ENCODE measurements around the gene PPP1R3F. TPM values are rescaled to one million over a fixed set of nuclear protein-coding genes. Genes with fewer than 3 reads are reported as not detected.

The PPP1R3F gene, protein sequence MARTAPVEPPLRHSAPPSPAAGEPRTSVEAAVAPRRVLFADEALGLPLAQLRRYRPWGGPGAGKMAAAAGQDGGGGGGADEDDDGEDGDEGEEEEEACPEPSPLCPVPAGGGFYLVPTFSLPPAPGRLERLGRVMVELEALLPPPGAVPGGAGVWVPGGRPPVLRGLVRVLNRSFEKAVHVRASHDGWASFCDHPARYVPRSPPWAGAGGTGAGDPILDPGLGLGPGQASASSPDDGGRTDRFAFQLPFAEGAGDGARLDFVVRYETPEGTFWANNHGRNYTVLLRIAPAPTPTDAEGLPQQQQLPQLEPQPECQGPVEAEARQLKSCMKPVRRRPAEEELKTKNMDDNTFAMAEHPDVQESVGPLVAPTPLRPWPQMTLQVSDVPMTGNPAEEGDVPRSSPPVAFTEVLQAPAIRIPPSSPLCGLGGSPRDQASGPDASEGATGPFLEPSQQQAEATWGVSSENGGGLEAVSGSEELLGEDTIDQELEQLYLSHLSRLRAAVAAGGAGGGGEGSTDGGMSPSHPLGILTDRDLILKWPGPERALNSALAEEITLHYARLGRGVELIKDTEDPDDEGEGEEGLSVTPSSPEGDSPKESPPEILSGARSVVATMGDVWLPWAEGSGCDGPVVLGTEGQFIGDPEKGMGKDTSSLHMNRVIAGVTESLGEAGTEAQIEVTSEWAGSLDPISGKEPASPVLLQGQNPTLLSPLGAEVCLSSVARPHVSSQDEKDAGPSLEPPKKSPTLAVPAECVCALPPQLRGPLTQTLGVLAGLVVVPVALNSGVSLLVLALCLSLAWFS
- total RNA-seq (6.4 and 6.8 TPM in 2 replicates), polyA plus RNA-seq (7.3 and 10.2 TPM in 2 replicates)

DNA sequence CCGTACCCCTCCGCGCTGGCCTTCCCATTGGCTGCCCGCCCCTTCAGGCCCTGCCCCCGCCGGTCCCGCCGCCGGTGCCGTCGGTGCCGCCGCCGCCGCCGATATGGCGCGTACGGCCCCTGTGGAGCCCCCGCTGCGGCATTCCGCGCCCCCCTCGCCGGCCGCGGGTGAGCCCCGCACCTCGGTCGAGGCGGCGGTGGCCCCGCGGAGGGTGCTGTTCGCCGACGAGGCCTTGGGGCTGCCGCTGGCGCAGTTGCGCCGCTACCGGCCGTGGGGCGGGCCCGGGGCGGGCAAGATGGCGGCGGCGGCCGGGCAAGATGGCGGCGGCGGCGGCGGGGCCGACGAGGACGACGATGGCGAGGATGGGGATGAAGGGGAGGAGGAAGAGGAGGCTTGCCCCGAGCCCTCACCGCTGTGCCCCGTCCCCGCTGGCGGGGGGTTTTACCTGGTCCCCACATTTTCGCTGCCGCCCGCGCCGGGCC lies at the start of gene PPP1R3F:
Gene PPP1R3F, plus strand, starts transcription at position 27 of the 482 bp plus-strand sequence. Its CDS starts 77 bp downstream, at position 104.
- TF ChIP-seq EZH2 (IDR thresholded peaks at IDR 0.05; ENCODE audit: borderline replicate concordance) (no peak), EZH2phosphoT487 (IDR thresholded peaks at IDR 0.05; ENCODE audit: low read depth, severe bottlenecking, unreplicated experiment) (no peak), CTCF (IDR thresholded peaks at IDR 0.05; ENCODE audit: poor library complexity) (no peak)
- Histone ChIP-seq H3K27me3 (no peaks in the 10 kb centered on the region), H3K9me2 (replicated peaks; ENCODE audit: insufficient read depth) (no peaks in the 10 kb centered on the region), H3K9me3 (ENCODE audit: low read depth) (no peaks in the 10 kb centered on the region), H3K79me2 (peaks cover 33% of the 10 kb centered on the region), H4K20me1 (ENCODE audit: insufficient read depth, poor library complexity, severe bottlenecking) (no peaks in the 10 kb centered on the region), H3K4me2 (peak within 1 kb of the TSS; percentile 88), H3K36me3 (replicated peaks; ENCODE audit: insufficient read depth, low read depth) (no peaks in the 10 kb centered on the region), H2AFZ (peak within 1 kb of the TSS; percentile 56), H3K4me3 (peak within 1 kb of the TSS; percentile 13), H3K4me1 (ENCODE audit: insufficient read depth) (peaks cover 6% of the 10 kb centered on the region), H3K27ac (peak within 1 kb of the TSS; percentile 95)
- no peak for DNase-seq (ENCODE audit: low spot score)
- WGBS (ENCODE audit: low lambda C conversion rate, missing lambda C conversion rate), result 74% methylated on average over 14 of the region's 70 CpGs

DNA sequence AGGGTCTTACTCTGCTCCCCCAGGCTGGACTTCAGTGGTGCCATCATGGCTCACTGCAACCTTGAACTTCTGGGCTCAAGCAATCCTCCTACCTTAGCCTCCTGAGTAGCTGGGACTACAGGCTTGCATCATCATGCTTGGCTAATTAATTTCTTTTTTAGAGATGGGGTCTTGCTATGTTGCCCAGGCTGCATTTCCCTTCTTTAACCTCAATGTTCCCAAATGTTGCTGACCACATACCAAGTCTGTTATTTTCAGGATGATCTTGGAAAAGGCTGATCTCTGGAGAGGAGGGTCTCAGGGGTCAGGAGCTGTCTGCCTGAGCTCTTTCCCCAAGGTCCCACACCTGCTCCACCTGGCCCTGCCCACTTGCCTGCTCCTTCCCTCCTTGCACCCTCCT lies 49.5 kb upstream of the PPP1R3F start:
- no peak overlapping the region for H3K4me2 ChIP-seq
- TF ChIP-seq EZH2 (IDR thresholded peaks at IDR 0.05; ENCODE audit: borderline replicate concordance) (no peak), EZH2phosphoT487 (IDR thresholded peaks at IDR 0.05; ENCODE audit: low read depth, severe bottlenecking, unreplicated experiment) (no peak), CTCF (IDR thresholded peaks at IDR 0.05; ENCODE audit: poor library complexity) (no peak)
- H3K4me3 ChIP-seq, result no peak overlapping the region

GRCh38 chrX:49221868-49222267 lies 47.7 kb upstream of the PPP1R3F start:
- WGBS (ENCODE audit: low lambda C conversion rate, missing lambda C conversion rate), result 72% methylated on average over 2 of the region's 2 CpGs
- H3K36me3 ChIP-seq (replicated peaks; ENCODE audit: insufficient read depth, low read depth), result no peaks in the 10 kb centered on the region
- H3K9me3 ChIP-seq (ENCODE audit: low read depth), result no peaks in the 10 kb centered on the region
- no peaks in the 10 kb centered on the region for H3K4me1 ChIP-seq (ENCODE audit: insufficient read depth)
- H3K4me2 ChIP-seq, result no peak overlapping the region
- TF ChIP-seq EZH2phosphoT487 (IDR thresholded peaks at IDR 0.05; ENCODE audit: low read depth, severe bottlenecking, unreplicated experiment), result no peak
- TF ChIP-seq CTCF (IDR thresholded peaks at IDR 0.05; ENCODE audit: poor library complexity), result no peak
- TF ChIP-seq EZH2 (IDR thresholded peaks at IDR 0.05; ENCODE audit: borderline replicate concordance), result no peak
- H3K79me2 ChIP-seq, result no peaks in the 10 kb centered on the region
- no peaks in the 10 kb centered on the region for H3K9me2 ChIP-seq (replicated peaks; ENCODE audit: insufficient read depth)
- H3K4me3 ChIP-seq, result no peak overlapping the region
- no peak overlapping the region for H2AFZ ChIP-seq
- H4K20me1 ChIP-seq (ENCODE audit: insufficient read depth, poor library complexity, severe bottlenecking), result no peaks in the 10 kb centered on the region
- DNase-seq (ENCODE audit: low spot score), result no peak
- H3K27ac ChIP-seq, result no peak overlapping the region
- H3K27me3 ChIP-seq, result no peaks in the 10 kb centered on the region

More for the DNA sequence above, 49.5 kb upstream of the PPP1R3F start:
- no peaks in the 10 kb centered on the region for H3K9me3 ChIP-seq (ENCODE audit: low read depth)
- no peaks in the 10 kb centered on the region for H4K20me1 ChIP-seq (ENCODE audit: insufficient read depth, poor library complexity, severe bottlenecking)
- no peak overlapping the region for H2AFZ ChIP-seq
- no peaks in the 10 kb centered on the region for H3K36me3 ChIP-seq (replicated peaks; ENCODE audit: insufficient read depth, low read depth)
- H3K4me1 ChIP-seq (ENCODE audit: insufficient read depth), result no peaks in the 10 kb centered on the region
- DNase-seq (ENCODE audit: low spot score), result no peak
- no peaks in the 10 kb centered on the region for H3K9me2 ChIP-seq (replicated peaks; ENCODE audit: insufficient read depth)
- no peaks in the 10 kb centered on the region for H3K79me2 ChIP-seq
- no peak overlapping the region for H3K27ac ChIP-seq
- H3K27me3 ChIP-seq, result no peaks in the 10 kb centered on the region
